ENCODE data around the gene DOLPP1. TPM values are rescaled to one million over a fixed set of nuclear protein-coding genes. Genes with fewer than 3 reads are reported as not detected.

DOLPP1 gene
- total and polyA plus RNA-seq, 2 of the 13 experiments (the other 11 are each of a cell fraction or from before 2014, with no cell fraction given) = 21.0 to 34.1 TPM

DNA sequence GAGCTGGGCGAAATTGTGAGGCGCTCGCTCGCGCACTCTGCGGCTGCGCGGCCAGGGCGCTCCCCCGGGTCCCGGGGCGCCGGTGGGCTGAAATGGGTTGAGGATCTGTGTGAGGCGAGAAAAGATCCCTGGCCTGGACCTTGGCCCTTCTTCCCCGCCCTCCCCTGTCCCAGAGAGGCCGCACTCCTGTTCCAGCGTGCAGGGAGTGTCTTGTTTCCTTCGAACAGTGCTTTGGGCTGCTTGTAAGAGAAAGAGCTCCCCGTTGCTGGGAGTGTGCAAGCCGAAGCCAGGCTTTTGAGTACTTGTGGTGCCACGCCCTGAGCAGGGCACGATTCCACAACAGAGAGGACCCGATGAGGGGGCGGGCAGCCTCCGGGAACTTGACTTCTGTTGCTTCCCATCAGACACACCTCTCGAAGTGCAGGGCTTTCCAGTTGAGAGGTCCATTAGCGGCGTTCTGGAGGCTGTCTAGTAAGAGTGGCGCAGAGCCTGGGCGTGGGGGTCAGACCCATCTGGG is 535 bp downstream of the DOLPP1 start:
- no peaks in the 10 kb centered on the region for H4K20me1 ChIP-seq (ENCODE audit: insufficient read depth, low read length)
- H3K9ac ChIP-seq (ENCODE audit: insufficient read depth, low read depth, low read length) = peak overlapping the region; percentile 90
- H3K4me2 ChIP-seq (ENCODE audit: low read depth, low read length) = peak overlapping the region; percentile 99
- H3K4me1 ChIP-seq (ENCODE audit: insufficient read depth, low read length) = peaks cover 64% of the 10 kb centered on the region
- peak overlapping the region; percentile 65 to 97 (median 87) for H3K4me3 ChIP-seq (replicated peaks in 1 of 3; ENCODE audit: insufficient read depth in 1 of 3, low read depth in 2 of 3, low read length in 3 of 3)
- in situ Hi-C loops (cut with HindIII; ENCODE audit: extremely low pct_ligation_motif_present, low pct_unique_long_range_greater_than_20kb) (no loop called here), intact Hi-C loops (cut with micrococcal nuclease; ENCODE audit: unreplicated experiment) (loop anchor here (5.0 kb wide), 1 partner anchor 44 kb away; the partner anchor contains the start of gene MIGA2)
- no peaks in the 10 kb centered on the region for H3K27me3 ChIP-seq (ENCODE audit: control insufficient read depth in 1 of 2, insufficient read depth in 2 of 2, low read length in 2 of 2)
- DNase-seq (ENCODE audit: low spot score) = no peak
- H3K27ac ChIP-seq (ENCODE audit: extremely low read length, insufficient read depth, low read length) = peak overlapping the region; percentile 84
- peak; percentile 66; the same call in 2 of the 3 replicates for ATAC-seq
- ChIA-PET CTCF (ENCODE audit: low intra/inter-chr PET ratio, low total read pairs) (no interaction called here), POLR2A (interaction anchor here (0.8 to 1.8 kb wide), 16 partner anchors 9 to 416 kb away, joined by 3 to 18 read pairs (median 6); partner anchors contain the start of genes CRAT, MIGA2, PTPA and SH3GLB2)
- no peaks in the 10 kb centered on the region for H3K9me3 ChIP-seq (ENCODE audit: low read length)
- H2AFZ ChIP-seq (ENCODE audit: low read length) = no peak overlapping the region
- WGBS (ENCODE audit: low lambda C conversion rate) = 3% methylated on average over 8 of the region's 30 CpGs
- H3K79me2 ChIP-seq (ENCODE audit: insufficient read depth, low read length) = peaks cover 41% of the 10 kb centered on the region
- peaks cover 10 to 22% of the 10 kb centered on the region in 2 experiments for H3K36me3 ChIP-seq (replicated peaks in 1 of 2; ENCODE audit: control insufficient read depth in 1 of 2, insufficient read depth in 2 of 2, low read length in 2 of 2)
- TSS peak; percentile 71 for BruUV-seq (replicated peaks)
- FAIRE-seq = no peak
- 0 out of 2 replicates have a peak, but pooled peaks have one; percentile 4 for TF ChIP-seq ZNF614 (CRISPR knock-in tag; IDR thresholded peaks at IDR 0.05; ENCODE audit: borderline replicate concordance)
- peak; percentile 62; the same call in 1 of the 2 replicates for TF ChIP-seq ADNP (CRISPR knock-in tag; IDR thresholded peaks at IDR 0.05)
- no peak for TF ChIP-seq MBD4 (IDR thresholded peaks at IDR 0.05; ENCODE audit: borderline replicate concordance, low read length)
- no peak for TF ChIP-seq ZNF788 (CRISPR knock-in tag; IDR thresholded peaks at IDR 0.05; ENCODE audit: borderline replicate concordance)
- 0 out of 2 replicates have a peak, but pooled peaks have one; percentile 33 for TF ChIP-seq POLR2AphosphoS5 (IDR thresholded peaks at IDR 0.05; ENCODE audit: low read depth, low read length)
- TF ChIP-seq TGIF2 (CRISPR knock-in tag; IDR thresholded peaks at IDR 0.05) = 0 out of 2 replicates have a peak, but pooled peaks have one; percentile 10
- TF ChIP-seq, protein P1, sequence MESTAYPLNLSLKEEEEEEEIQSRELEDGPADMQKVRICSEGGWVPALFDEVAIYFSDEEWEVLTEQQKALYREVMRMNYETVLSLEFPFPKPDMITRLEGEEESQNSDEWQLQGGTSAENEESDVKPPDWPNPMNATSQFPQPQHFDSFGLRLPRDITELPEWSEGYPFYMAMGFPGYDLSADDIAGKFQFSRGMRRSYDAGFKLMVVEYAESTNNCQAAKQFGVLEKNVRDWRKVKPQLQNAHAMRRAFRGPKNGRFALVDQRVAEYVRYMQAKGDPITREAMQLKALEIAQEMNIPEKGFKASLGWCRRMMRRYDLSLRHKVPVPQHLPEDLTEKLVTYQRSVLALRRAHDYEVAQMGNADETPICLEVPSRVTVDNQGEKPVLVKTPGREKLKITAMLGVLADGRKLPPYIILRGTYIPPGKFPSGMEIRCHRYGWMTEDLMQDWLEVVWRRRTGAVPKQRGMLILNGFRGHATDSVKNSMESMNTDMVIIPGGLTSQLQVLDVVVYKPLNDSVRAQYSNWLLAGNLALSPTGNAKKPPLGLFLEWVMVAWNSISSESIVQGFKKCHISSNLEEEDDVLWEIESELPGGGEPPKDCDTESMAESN (CRISPR knock-in tag; conservative IDR thresholded peaks at IDR 0.05) = 0 out of 2 replicates have a peak, but pooled peaks have one; percentile 12
- TF ChIP-seq ZNF343 (CRISPR knock-in tag; IDR thresholded peaks at IDR 0.05) = 0 out of 2 replicates have a peak, but pooled peaks have one; percentile 1
- TF ChIP-seq ZNF264 (CRISPR knock-in tag; IDR thresholded peaks at IDR 0.05) = peak; percentile 60; the same call in 1 of the 2 replicates
- TF ChIP-seq ZNF777 (CRISPR knock-in tag; IDR thresholded peaks at IDR 0.05) = peak; percentile 32; the same call in 1 of the 2 replicates
- 0 out of 2 replicates have a peak, but pooled peaks have one; percentile 64 for TF ChIP-seq ZHX1 (CRISPR knock-in tag; IDR thresholded peaks at IDR 0.05; ENCODE audit: low read depth)
- TF ChIP-seq SIN3A (IDR thresholded peaks at IDR 0.05; ENCODE audit: borderline replicate concordance, low read depth, low read length) = 0 out of 2 replicates have a peak, but pooled peaks have one; percentile 8
- no peak for TF ChIP-seq ZNF720 (CRISPR knock-in tag; IDR thresholded peaks at IDR 0.05)
- TF ChIP-seq TAF1 (CRISPR knock-in tag; IDR thresholded peaks at IDR 0.05) = peak; percentile 50; the same call in 1 of the 2 replicates
- TF ChIP-seq ZNF441 (CRISPR knock-in tag; IDR thresholded peaks at IDR 0.05; ENCODE audit: borderline replicate concordance) = 0 out of 2 replicates have a peak, but pooled peaks have one; percentile 11
- TF ChIP-seq ZNF749 (CRISPR knock-in tag; IDR thresholded peaks at IDR 0.05; ENCODE audit: borderline replicate concordance) = 0 out of 2 replicates have a peak, but pooled peaks have one; percentile 54
- 0 out of 2 replicates have a peak, but pooled peaks have one; percentile 17 for TF ChIP-seq POLR2G (IDR thresholded peaks at IDR 0.05; ENCODE audit: low read depth, low read length)
- TF ChIP-seq ZNF580 (CRISPR knock-in tag; IDR thresholded peaks at IDR 0.05; ENCODE audit: borderline replicate concordance, low read depth) = peak; percentile 65; the same call in 1 of the 2 replicates
- TF ChIP-seq FOXO1 (CRISPR knock-in tag; IDR thresholded peaks at IDR 0.05) = 0 out of 2 replicates have a peak, but pooled peaks have one; percentile 9
- TF ChIP-seq ZNF768 (CRISPR knock-in tag; IDR thresholded peaks at IDR 0.05) = no peak

Data from HepG2 (cell line).